ENCODE results near the gene ZNF280C. TPM values are rescaled to one million over a fixed set of nuclear protein-coding genes. Genes with fewer than 3 reads are reported as not detected.

The ZNF280C gene
- total RNA-seq, 1 donor = 12.1 TPM

DNA sequence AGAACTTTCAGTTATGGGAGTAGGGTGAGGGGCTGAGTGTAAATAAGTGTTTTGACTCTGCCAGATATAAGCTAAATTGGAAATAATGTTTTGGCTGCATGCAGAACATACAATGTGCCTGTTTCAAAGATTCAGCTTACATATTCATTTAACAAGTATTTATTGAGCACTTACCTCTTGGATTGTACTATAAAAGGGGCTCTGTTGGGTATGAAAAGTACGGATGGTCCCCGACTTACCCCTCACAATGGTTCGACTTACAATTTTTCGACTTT lies 102.3 kb downstream of the ZNF280C start:
- no peak for DNase-seq (ENCODE audit: low read depth)
- H3K4me3 ChIP-seq (ENCODE audit: low read depth, low read length) = peak overlapping the region; percentile 75
- TF ChIP-seq, protein P1, sequence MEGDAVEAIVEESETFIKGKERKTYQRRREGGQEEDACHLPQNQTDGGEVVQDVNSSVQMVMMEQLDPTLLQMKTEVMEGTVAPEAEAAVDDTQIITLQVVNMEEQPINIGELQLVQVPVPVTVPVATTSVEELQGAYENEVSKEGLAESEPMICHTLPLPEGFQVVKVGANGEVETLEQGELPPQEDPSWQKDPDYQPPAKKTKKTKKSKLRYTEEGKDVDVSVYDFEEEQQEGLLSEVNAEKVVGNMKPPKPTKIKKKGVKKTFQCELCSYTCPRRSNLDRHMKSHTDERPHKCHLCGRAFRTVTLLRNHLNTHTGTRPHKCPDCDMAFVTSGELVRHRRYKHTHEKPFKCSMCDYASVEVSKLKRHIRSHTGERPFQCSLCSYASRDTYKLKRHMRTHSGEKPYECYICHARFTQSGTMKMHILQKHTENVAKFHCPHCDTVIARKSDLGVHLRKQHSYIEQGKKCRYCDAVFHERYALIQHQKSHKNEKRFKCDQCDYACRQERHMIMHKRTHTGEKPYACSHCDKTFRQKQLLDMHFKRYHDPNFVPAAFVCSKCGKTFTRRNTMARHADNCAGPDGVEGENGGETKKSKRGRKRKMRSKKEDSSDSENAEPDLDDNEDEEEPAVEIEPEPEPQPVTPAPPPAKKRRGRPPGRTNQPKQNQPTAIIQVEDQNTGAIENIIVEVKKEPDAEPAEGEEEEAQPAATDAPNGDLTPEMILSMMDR (IDR thresholded peaks at IDR 0.05; ENCODE audit: insufficient read depth, low read depth, low read length) = no peak

DNA sequence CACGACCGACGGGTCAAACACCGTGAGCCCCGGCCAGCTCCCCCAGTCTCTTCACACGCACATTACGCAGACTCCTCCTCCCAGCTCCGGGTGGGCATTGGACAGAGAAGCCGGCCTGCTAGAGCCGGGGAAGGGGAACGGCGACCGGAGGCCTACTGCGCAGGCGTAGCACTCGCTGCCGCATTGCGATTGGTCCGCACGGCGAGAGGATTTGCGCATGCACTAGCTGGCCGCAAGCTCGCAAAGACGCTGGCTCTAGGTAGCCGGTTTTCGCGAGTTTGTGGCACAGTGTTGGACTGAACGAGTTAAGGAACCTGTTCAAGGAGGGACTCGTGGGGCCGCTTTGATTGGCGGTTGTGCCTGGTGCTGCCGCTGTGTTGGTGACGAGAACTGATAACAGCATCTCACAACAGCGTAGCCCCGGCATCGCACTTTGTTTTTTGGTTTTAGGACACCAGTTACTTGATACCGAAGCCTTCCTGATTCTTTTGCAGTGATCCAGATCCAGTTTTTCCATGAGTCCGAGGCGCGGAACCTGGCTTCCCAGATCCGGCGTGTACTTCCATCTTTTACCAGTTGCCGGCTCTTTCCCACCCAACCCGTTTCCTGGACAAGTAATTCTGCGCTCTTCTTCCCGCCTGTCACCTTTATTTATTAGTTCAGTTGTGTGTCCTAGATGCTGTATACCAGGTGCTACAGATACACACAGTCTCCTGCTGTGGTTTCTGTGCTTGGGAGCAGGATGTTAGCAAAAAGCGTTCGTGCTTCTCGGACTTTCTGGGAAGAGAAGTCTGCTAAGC lies 102.8 kb downstream of the ZNF280C start, which contains the start of gene AIFM1:
TSS of gene AIFM1 (minus strand) at position 139 of the 800 bp plus-strand sequence. CDS start 185 bp downstream, outside the sequence.
- TF ChIP-seq, protein P1 (IDR thresholded peaks at IDR 0.05; ENCODE audit: insufficient read depth, low read depth, low read length) = no peak
- DNase-seq (ENCODE audit: low read depth) = peak; percentile 95
- H3K4me3 ChIP-seq (ENCODE audit: low read depth, low read length) = peak within 1 kb of the TSS; percentile 75

DNA sequence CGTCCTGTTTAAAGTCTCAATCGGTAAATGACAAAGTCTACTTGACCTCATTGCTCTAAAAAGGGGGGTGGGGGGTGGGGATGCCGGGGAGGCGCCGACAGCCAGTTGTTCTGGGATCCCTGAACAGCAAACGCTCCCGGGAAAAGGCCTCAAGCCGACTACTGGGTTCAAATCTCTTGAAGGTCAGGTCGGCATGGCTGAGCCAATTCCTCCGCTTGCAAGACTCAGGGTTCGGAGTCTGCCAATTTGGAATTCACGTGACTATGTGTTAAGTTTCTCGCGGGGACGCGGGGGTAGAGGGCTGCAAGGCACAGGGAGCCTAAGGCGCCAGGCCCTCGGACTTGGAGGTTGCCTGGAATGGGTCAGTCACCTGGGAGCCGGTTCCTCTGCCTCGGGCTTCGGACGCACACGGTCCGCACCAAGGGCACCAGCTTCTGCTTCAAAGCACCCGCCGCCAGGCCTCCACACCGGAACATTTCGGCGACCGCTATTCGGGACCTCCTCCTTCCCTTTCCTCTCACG lies 103.5 kb downstream of the ZNF280C start:
- DNase-seq (ENCODE audit: low read depth) = peak; percentile 58
- TF ChIP-seq, protein P1 (IDR thresholded peaks at IDR 0.05; ENCODE audit: insufficient read depth, low read depth, low read length) = no peak
- peak overlapping the region; percentile 75 for H3K4me3 ChIP-seq (ENCODE audit: low read depth, low read length)

DNA sequence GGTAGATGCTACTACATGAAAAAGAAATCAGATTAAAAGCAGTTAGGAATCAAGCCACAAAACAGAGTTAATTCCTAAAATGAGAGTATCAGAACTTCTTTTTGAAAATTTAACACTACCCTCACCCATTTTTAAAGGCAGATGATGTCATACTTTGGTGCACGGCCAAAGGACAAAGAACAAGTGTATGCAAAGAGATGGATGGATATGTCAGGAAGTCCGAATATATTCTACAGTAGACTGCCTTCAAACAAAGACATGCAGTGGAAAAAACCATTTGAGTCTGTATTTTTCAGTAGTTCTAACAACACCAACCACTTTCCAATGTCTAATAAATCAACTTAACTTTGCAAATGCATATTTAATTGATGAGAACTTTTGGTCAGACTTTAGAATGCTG lies 105.3 kb downstream of the ZNF280C start:
- no peak overlapping the region for H3K4me3 ChIP-seq (ENCODE audit: low read depth, low read length)
- TF ChIP-seq, protein P1 (IDR thresholded peaks at IDR 0.05; ENCODE audit: insufficient read depth, low read depth, low read length) = no peak
- no peak for DNase-seq (ENCODE audit: low read depth)

DNA sequence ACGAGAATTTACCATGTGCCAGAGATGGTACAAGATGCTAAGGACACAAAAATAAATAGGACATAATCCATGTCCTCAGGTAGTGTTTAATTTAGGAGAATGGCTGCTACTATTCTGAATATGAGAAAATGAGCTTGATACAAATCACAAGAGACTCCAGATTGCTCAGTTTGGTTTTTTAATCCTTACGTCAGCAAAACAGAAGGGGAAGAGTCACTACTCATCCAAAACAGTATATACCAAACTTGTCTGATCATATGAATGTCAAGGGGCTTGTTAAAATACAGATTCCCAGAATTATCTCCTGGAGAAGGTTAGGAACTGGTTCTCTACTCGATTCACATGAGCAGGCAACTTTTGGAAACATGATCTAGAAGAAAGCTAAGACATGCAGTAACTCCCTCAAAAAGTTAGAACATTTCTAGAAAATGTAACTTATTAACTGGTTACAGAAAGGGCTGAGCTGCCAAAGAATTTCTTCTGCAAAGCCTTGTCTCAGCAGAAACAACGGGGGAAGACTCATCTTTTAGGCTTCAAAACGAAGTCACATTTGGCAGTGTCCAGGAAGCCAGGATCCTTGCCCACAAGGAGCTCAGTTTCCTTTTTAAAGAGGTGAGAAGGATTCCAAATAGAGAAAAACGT lies 106.5 kb downstream of the ZNF280C start:
- no peak for DNase-seq (ENCODE audit: low read depth)
- TF ChIP-seq, protein P1 (IDR thresholded peaks at IDR 0.05; ENCODE audit: insufficient read depth, low read depth, low read length) = no peak
- no peak overlapping the region for H3K4me3 ChIP-seq (ENCODE audit: low read depth, low read length)

DNA sequence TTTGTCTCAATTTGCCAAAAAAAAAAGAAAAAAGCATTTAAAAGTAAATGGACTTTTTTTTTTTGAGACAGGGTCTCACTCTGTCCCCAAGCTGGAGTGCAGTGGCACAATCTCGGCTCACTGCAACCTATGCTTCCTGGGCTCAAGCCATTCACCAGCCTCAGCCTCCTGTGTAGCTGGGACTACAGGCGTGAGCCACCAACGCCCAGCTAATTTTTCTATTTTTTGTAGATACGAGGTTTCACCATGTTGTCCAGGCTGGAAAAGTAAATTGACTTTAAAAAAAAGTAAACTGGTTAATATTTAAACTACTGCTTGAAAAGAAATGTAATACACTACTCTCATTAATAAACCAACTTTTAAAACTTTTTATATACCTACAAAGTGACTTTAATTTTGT lies 108.9 kb downstream of the ZNF280C start:
- no peak overlapping the region for H3K4me3 ChIP-seq (ENCODE audit: low read depth, low read length)
- no peak for DNase-seq (ENCODE audit: low read depth)
- TF ChIP-seq, protein P1 (IDR thresholded peaks at IDR 0.05; ENCODE audit: insufficient read depth, low read depth, low read length) = no peak

All from fibroblast of villous mesenchyme (primary cell).